WERI-Rb-1 (cell line): Measurements from ENCODE around the gene RDH11.
"Not testable (repeated sequence)": the region's sequence is repeated elsewhere in the genome, so short reads cannot be mapped to it uniquely, and the experiment has no call there.

Experiments used
- DNase-seq: peaks from one replicate; pipeline ENCODE4 v3.0.0-alpha.2; 2020
- H3K27ac ChIP-seq: fragments of 250-450 bp; sonication (Bioruptor Pico); 2 replicates; pipeline ENCODE4 v1.5.1; 2020; ENCODE audit warnings: mild to moderate bottlenecking, moderate library complexity
- H3K27me3 ChIP-seq: fragments of 250-450 bp; sonication (Bioruptor Pico); 2 replicates; pipeline ENCODE4 v1.5.1; 2021; ENCODE audit warnings: mild to moderate bottlenecking, low read depth, moderate library complexity; ENCODE audit not compliant: insufficient read depth, severe bottlenecking
- H3K36me3 ChIP-seq: fragments of 250-450 bp; sonication (Bioruptor Pico); 2 replicates; pipeline ENCODE4 v1.5.1; 2020; ENCODE audit warnings: mild to moderate bottlenecking, moderate library complexity
- H3K4me3 ChIP-seq: 2 replicates; pipeline ENCODE4 v1.5.1; 2011; ENCODE audit warnings: low read depth, mild to moderate bottlenecking, control low read depth, low read length
- H3K9me3 ChIP-seq: fragments of 250-450 bp; sonication (Bioruptor Pico); 2 replicates; pipeline ENCODE4 v1.5.1; 2021; ENCODE audit warnings: mild to moderate bottlenecking, moderate library complexity; ENCODE audit not compliant: severe bottlenecking
- TF ChIP-seq, protein P1 (sequence below): IDR thresholded peaks from 2 replicates; pipeline ENCODE4 v1.5.1; 2011; ENCODE audit warnings: low read depth, mild to moderate bottlenecking, control low read depth, inconsistent platforms, low read length

RDH11 gene

GRCh38 chr14:67722293-67722692 is 26.7 kb upstream of the RDH11 start:
- TF ChIP-seq, protein P1, sequence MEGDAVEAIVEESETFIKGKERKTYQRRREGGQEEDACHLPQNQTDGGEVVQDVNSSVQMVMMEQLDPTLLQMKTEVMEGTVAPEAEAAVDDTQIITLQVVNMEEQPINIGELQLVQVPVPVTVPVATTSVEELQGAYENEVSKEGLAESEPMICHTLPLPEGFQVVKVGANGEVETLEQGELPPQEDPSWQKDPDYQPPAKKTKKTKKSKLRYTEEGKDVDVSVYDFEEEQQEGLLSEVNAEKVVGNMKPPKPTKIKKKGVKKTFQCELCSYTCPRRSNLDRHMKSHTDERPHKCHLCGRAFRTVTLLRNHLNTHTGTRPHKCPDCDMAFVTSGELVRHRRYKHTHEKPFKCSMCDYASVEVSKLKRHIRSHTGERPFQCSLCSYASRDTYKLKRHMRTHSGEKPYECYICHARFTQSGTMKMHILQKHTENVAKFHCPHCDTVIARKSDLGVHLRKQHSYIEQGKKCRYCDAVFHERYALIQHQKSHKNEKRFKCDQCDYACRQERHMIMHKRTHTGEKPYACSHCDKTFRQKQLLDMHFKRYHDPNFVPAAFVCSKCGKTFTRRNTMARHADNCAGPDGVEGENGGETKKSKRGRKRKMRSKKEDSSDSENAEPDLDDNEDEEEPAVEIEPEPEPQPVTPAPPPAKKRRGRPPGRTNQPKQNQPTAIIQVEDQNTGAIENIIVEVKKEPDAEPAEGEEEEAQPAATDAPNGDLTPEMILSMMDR, result no peak
- no peaks in the 10 kb centered on the region for H3K9me3 ChIP-seq
- DNase-seq, result peak; percentile 57
- H3K27me3 ChIP-seq, result no peaks in the 10 kb centered on the region
- H3K4me3 ChIP-seq, result peak overlapping the region; percentile 11
- H3K27ac ChIP-seq, result no peak overlapping the region
- H3K36me3 ChIP-seq, result no peaks in the 10 kb centered on the region

- DNase-seq, result no peak
- no peak overlapping the region for H3K27ac ChIP-seq
- H3K36me3 ChIP-seq, result no peaks in the 10 kb centered on the region
- no peaks in the 10 kb centered on the region for H3K9me3 ChIP-seq
- H3K27me3 ChIP-seq, result no peaks in the 10 kb centered on the region
- TF ChIP-seq, protein P1, result no peak
- H3K4me3 ChIP-seq, result no peak overlapping the region
Measured at GRCh38 chr14:67721875-67722274, 26.3 kb upstream of the RDH11 start.

DNA sequence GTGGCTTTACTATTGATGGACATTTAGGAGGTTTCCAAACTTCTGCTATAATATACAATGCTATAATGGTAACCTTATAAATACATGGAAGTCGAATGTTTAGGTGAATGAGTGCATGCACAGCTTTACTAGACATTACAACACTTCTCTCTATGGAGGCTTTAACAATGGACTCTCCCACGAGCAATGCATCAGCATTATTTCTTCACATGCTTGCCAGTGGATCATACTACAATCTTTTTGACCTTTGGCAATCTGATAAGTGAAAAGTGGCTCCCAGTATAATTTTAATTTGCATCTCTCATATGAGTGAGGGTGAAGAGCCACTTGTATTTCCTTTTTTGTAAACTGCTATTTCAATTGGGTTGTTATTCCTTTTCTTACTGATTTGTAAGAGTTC is 24.3 kb upstream of the RDH11 start:
- H3K27me3 ChIP-seq, result no peaks in the 10 kb centered on the region
- no peak for DNase-seq
- H3K27ac ChIP-seq, result no peak overlapping the region
- no peak overlapping the region for H3K4me3 ChIP-seq
- TF ChIP-seq, protein P1, result no peak
- no peaks in the 10 kb centered on the region for H3K9me3 ChIP-seq
- no peaks in the 10 kb centered on the region for H3K36me3 ChIP-seq

DNA sequence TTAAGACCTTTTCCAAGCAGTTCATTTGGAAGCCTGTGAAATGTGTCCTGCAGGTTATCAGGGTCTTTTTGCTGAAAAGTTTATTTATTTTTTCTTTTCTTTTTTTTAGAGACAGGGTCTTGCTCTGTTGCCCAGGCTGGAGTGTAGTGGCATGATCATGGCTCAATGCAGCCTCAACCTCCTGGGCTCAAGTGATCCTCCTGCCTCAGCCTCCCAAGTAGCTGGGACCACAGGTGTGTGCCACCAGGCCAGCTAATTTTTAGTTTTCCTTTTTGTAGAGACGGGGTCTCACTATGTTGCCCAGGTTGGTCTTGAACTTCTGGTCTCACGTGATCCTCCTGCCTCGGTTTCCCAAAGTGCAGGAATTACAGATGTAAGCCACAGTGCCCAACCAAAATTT is 23.8 kb upstream of the RDH11 start:
- not testable (repeated sequence) for H3K9me3 ChIP-seq, H3K27ac ChIP-seq, H3K36me3 ChIP-seq, H3K4me3 ChIP-seq, H3K27me3 ChIP-seq, DNase-seq

- Histone ChIP-seq H3K9me3 (no peaks in the 10 kb centered on the region), H3K27me3 (no peaks in the 10 kb centered on the region), H3K27ac (no peak overlapping the region), H3K36me3 (no peaks in the 10 kb centered on the region), H3K4me3 (no peak overlapping the region)
- TF ChIP-seq, protein P1, result no peak
- DNase-seq, result no peak
Measured at GRCh38 chr14:67718265-67718664, 22.7 kb upstream of the RDH11 start.

DNA sequence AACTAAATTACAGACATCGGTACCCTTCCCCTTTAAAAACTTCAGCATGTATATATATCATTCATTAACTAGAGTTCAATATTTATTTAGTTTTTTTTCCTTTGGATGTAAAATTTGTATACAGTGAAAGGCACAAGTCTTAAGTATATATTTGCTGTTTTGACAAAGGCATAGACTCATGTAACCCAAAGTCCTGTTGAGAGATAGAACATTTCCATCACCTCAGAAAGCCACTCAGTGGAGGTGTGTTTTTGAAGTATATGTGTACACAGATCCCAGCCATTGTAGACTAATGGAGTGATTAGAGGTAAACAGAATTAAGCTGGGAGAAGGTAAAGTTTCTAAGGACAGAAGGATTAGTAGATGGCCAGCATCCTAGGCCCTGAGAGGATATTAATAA is 21.5 kb upstream of the RDH11 start:
- H3K36me3 ChIP-seq, result no peaks in the 10 kb centered on the region
- DNase-seq, result no peak
- H3K9me3 ChIP-seq, result no peaks in the 10 kb centered on the region
- no peak overlapping the region for H3K4me3 ChIP-seq
- TF ChIP-seq, protein P1, result no peak
- no peaks in the 10 kb centered on the region for H3K27me3 ChIP-seq
- no peak overlapping the region for H3K27ac ChIP-seq
